ENCODE measurements around the gene KYNU.

DNA sequence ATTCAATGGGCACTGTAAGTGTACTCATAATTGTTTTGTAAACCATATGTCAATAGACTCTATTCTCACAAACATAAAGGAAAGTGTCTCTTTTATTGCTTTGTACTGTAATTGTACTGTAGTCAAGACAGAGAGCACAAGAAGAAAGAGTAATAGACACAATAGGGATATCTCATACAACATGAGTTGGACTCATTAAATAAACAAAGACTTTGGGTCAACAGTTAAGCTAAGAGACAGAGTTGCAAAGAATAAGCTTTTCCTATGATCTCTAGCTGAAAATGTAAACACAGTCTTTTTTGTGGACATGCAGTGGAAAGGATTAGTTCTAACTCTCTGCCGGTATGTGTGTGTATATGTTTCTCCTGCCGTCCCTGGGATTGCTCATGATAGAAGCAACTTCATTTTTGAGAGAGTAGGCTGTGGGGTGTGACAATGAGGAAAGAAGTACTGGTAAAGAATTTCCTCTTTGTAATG is 13.9 kb upstream of the KYNU start:
- TF ChIP-seq CTCF (IDR thresholded peaks at IDR 0.05) (no peak), EZH2 (IDR thresholded peaks at IDR 0.05) (no peak)

All from neural progenitor cell (in vitro differentiated cells).